ENCODE measurements around the gene MIA2.

- TF ChIP-seq POLR2AphosphoS5 (IDR thresholded peaks at IDR 0.05): no peak
- TF ChIP-seq, protein P1, sequence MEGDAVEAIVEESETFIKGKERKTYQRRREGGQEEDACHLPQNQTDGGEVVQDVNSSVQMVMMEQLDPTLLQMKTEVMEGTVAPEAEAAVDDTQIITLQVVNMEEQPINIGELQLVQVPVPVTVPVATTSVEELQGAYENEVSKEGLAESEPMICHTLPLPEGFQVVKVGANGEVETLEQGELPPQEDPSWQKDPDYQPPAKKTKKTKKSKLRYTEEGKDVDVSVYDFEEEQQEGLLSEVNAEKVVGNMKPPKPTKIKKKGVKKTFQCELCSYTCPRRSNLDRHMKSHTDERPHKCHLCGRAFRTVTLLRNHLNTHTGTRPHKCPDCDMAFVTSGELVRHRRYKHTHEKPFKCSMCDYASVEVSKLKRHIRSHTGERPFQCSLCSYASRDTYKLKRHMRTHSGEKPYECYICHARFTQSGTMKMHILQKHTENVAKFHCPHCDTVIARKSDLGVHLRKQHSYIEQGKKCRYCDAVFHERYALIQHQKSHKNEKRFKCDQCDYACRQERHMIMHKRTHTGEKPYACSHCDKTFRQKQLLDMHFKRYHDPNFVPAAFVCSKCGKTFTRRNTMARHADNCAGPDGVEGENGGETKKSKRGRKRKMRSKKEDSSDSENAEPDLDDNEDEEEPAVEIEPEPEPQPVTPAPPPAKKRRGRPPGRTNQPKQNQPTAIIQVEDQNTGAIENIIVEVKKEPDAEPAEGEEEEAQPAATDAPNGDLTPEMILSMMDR (IDR thresholded peaks at IDR 0.05): no peak
Observed at GRCh38 chr14:39365354-39365753, 131.6 kb downstream of the MIA2 start.

All from prostate gland (tissue), 2 donors.